Measurements from ENCODE around the gene CAVIN2.

CAVIN2 gene

GRCh38 chr2:191846515-191847476 lies at the start of gene CAVIN2:
Gene CAVIN2 (minus strand): TSS chr2:191847088. CDS start chr2:191846925, 163 bp downstream.
- H4K20me1 ChIP-seq (ENCODE audit: control insufficient read depth, insufficient read depth, low read depth, low read length), result no peaks in the 10 kb centered on the region
- H3K27ac ChIP-seq (ENCODE audit: low read depth, low read length), result no peak within 1 kb of the TSS
- no peak within 1 kb of the TSS for H3K4me3 ChIP-seq (ENCODE audit: low read length)
- no peaks in the 10 kb centered on the region for H3K9me3 ChIP-seq (ENCODE audit: control insufficient read depth, insufficient read depth, low read length)
- TF ChIP-seq EZH2phosphoT487 (IDR thresholded peaks at IDR 0.05; ENCODE audit: borderline replicate concordance, low read length) (no peak), CTCF (IDR thresholded peaks at IDR 0.05; ENCODE audit: low read depth, low read length, poor library complexity, severe bottlenecking) (no peak)
- no peaks in the 10 kb centered on the region for H3F3A ChIP-seq (ENCODE audit: control insufficient read depth, insufficient read depth)
- no peaks in the 10 kb centered on the region for H3K27me3 ChIP-seq (ENCODE audit: control insufficient read depth, low read length)
- no peaks in the 10 kb centered on the region for H3K4me1 ChIP-seq (ENCODE audit: control insufficient read depth, low read length)
- H3K4me2 ChIP-seq (ENCODE audit: low read length), result no peak within 1 kb of the TSS
- H3K9me2 ChIP-seq (replicated peaks; ENCODE audit: control insufficient read depth, low read length), result no peaks in the 10 kb centered on the region
- H3K36me3 ChIP-seq (ENCODE audit: control insufficient read depth, low read length), result no peaks in the 10 kb centered on the region
- no peaks in the 10 kb centered on the region for H3K79me2 ChIP-seq (ENCODE audit: control insufficient read depth, low read length)

- H3F3A ChIP-seq (ENCODE audit: control insufficient read depth, insufficient read depth), result no peaks in the 10 kb centered on the region
- no peaks in the 10 kb centered on the region for H3K79me2 ChIP-seq (ENCODE audit: control insufficient read depth, low read length)
- TF ChIP-seq CTCF (IDR thresholded peaks at IDR 0.05; ENCODE audit: low read depth, low read length, poor library complexity, severe bottlenecking) (no peak), EZH2phosphoT487 (IDR thresholded peaks at IDR 0.05; ENCODE audit: borderline replicate concordance, low read length) (no peak)
- no peaks in the 10 kb centered on the region for H3K4me1 ChIP-seq (ENCODE audit: control insufficient read depth, low read length)
- no peak overlapping the region for H3K4me2 ChIP-seq (ENCODE audit: low read length)
- no peaks in the 10 kb centered on the region for H3K36me3 ChIP-seq (ENCODE audit: control insufficient read depth, low read length)
- no peak overlapping the region for H3K4me3 ChIP-seq (ENCODE audit: low read length)
- no peaks in the 10 kb centered on the region for H3K27me3 ChIP-seq (ENCODE audit: control insufficient read depth, low read length)
- no peak overlapping the region for H3K27ac ChIP-seq (ENCODE audit: low read depth, low read length)
- H3K9me3 ChIP-seq (ENCODE audit: control insufficient read depth, insufficient read depth, low read length), result no peaks in the 10 kb centered on the region
- H4K20me1 ChIP-seq (ENCODE audit: control insufficient read depth, insufficient read depth, low read depth, low read length), result no peaks in the 10 kb centered on the region
- H3K9me2 ChIP-seq (replicated peaks; ENCODE audit: control insufficient read depth, low read length), result no peaks in the 10 kb centered on the region
These were observed 48.9 kb upstream of the CAVIN2 start for GRCh38 chr2:191895743-191896142.

- Histone ChIP-seq H4K20me1 (ENCODE audit: control insufficient read depth, insufficient read depth, low read depth, low read length) (no peaks in the 10 kb centered on the region), H3K27me3 (ENCODE audit: control insufficient read depth, low read length) (no peaks in the 10 kb centered on the region), H3K4me1 (ENCODE audit: control insufficient read depth, low read length) (no peaks in the 10 kb centered on the region), H3K27ac (ENCODE audit: low read depth, low read length) (no peak overlapping the region), H3K9me3 (ENCODE audit: control insufficient read depth, insufficient read depth, low read length) (no peaks in the 10 kb centered on the region), H3K79me2 (ENCODE audit: control insufficient read depth, low read length) (no peaks in the 10 kb centered on the region), H3K4me2 (ENCODE audit: low read length) (no peak overlapping the region), H3K4me3 (ENCODE audit: low read length) (no peak overlapping the region), H3K9me2 (replicated peaks; ENCODE audit: control insufficient read depth, low read length) (no peaks in the 10 kb centered on the region), H3K36me3 (ENCODE audit: control insufficient read depth, low read length) (no peaks in the 10 kb centered on the region), H3F3A (ENCODE audit: control insufficient read depth, insufficient read depth) (no peaks in the 10 kb centered on the region)
- TF ChIP-seq EZH2phosphoT487 (IDR thresholded peaks at IDR 0.05; ENCODE audit: borderline replicate concordance, low read length), result no peak
These were observed 48.3 kb upstream of the CAVIN2 start for GRCh38 chr2:191895195-191895594.

- Histone ChIP-seq H4K20me1 (ENCODE audit: control insufficient read depth, insufficient read depth, low read depth, low read length) (no peaks in the 10 kb centered on the region), H3K36me3 (ENCODE audit: control insufficient read depth, low read length) (no peaks in the 10 kb centered on the region), H3K9me3 (ENCODE audit: control insufficient read depth, insufficient read depth, low read length) (no peaks in the 10 kb centered on the region), H3K27me3 (ENCODE audit: control insufficient read depth, low read length) (no peaks in the 10 kb centered on the region), H3K4me3 (ENCODE audit: low read length) (no peak overlapping the region), H3K4me2 (ENCODE audit: low read length) (no peak overlapping the region), H3F3A (ENCODE audit: control insufficient read depth, insufficient read depth) (no peaks in the 10 kb centered on the region), H3K9me2 (replicated peaks; ENCODE audit: control insufficient read depth, low read length) (no peaks in the 10 kb centered on the region), H3K4me1 (ENCODE audit: control insufficient read depth, low read length) (no peaks in the 10 kb centered on the region), H3K79me2 (ENCODE audit: control insufficient read depth, low read length) (no peaks in the 10 kb centered on the region), H3K27ac (ENCODE audit: low read depth, low read length) (no peak overlapping the region)
- TF ChIP-seq CTCF (IDR thresholded peaks at IDR 0.05; ENCODE audit: low read depth, low read length, poor library complexity, severe bottlenecking), result no peak
- no peak for TF ChIP-seq EZH2phosphoT487 (IDR thresholded peaks at IDR 0.05; ENCODE audit: borderline replicate concordance, low read length)
These were observed 47.8 kb upstream of the CAVIN2 start for GRCh38 chr2:191894681-191895147.
